Measurements from ENCODE around the gene SGMS2. TPM values are rescaled to one million over a fixed set of nuclear protein-coding genes. Genes with fewer than 3 reads are reported as not detected.

SGMS2 gene
- total RNA-seq, 1 experiment from 2014 or later: 0.72 TPM

- TF ChIP-seq KAT7 (CRISPR knock-in tag; IDR thresholded peaks at IDR 0.05; ENCODE audit: borderline replicate concordance) (no peak), GRHL2 (CRISPR knock-in tag; IDR thresholded peaks at IDR 0.05; ENCODE audit: insufficient replicate concordance, severe bottlenecking) (no peak), ZNF121 (CRISPR knock-in tag; IDR thresholded peaks at IDR 0.05) (no peak), IRF2 (CRISPR knock-in tag; IDR thresholded peaks at IDR 0.05; ENCODE audit: borderline replicate concordance, low read depth) (no peak), HMGA2 (CRISPR knock-in tag; IDR thresholded peaks at IDR 0.05) (no peak), ETV6 (CRISPR knock-in tag; IDR thresholded peaks at IDR 0.05) (no peak), PRDM15 (CRISPR knock-in tag; IDR thresholded peaks at IDR 0.05) (no peak), NFATC4 (CRISPR knock-in tag; IDR thresholded peaks at IDR 0.05) (no peak), TEAD4 (CRISPR knock-in tag; IDR thresholded peaks at IDR 0.05) (no peak), ZNF396 (CRISPR knock-in tag; IDR thresholded peaks at IDR 0.05; ENCODE audit: borderline replicate concordance) (no peak), MLX (CRISPR knock-in tag; IDR thresholded peaks at IDR 0.05) (no peak)
- TF ChIP-seq, protein P1, sequence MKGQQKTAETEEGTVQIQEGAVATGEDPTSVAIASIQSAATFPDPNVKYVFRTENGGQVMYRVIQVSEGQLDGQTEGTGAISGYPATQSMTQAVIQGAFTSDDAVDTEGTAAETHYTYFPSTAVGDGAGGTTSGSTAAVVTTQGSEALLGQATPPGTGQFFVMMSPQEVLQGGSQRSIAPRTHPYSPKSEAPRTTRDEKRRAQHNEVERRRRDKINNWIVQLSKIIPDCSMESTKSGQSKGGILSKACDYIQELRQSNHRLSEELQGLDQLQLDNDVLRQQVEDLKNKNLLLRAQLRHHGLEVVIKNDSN (CRISPR knock-in tag; IDR thresholded peaks at IDR 0.05): no peak
These were observed 18.5 kb upstream of the SGMS2 start (continued) for GRCh38 chr4:107806196-107806595.

DNA sequence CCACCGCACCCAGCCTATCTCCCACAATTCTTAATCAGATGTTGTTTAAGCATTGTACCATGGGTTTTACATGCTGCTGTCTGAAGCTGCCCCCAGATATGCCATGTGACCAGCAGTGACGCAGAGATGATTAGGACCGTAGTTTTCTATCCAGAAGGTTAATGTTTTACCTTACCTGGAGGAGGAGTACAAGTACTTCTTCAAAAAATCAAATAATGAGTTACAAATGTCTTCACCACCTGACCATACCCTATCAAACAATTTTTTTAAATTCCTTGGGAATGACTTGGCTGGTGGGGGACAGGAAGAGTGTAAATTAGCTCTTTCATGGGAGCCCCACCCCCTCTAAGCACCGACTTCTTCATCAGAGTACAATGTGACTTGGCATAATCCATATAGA lies 16.2 kb upstream of the SGMS2 start:
- H3K27ac Mint-ChIP-seq: no peak overlapping the region
- H3K9me3 Mint-ChIP-seq: peaks cover 3% of the 10 kb centered on the region; the same call in 1 of the 2 replicates
- no peak for ATAC-seq

More for the DNA sequence above, 16.2 kb upstream of the SGMS2 start:
- TF ChIP-seq, protein P2, sequence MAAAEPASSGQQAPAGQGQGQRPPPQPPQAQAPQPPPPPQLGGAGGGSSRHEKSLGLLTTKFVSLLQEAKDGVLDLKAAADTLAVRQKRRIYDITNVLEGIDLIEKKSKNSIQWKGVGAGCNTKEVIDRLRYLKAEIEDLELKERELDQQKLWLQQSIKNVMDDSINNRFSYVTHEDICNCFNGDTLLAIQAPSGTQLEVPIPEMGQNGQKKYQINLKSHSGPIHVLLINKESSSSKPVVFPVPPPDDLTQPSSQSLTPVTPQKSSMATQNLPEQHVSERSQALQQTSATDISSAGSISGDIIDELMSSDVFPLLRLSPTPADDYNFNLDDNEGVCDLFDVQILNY (CRISPR knock-in tag; IDR thresholded peaks at IDR 0.05): no peak
- TF ChIP-seq ZNF219 (CRISPR knock-in tag; IDR thresholded peaks at IDR 0.05; ENCODE audit: borderline replicate concordance) (no peak), NFATC4 (CRISPR knock-in tag; IDR thresholded peaks at IDR 0.05) (no peak), GABPB1 (CRISPR knock-in tag; IDR thresholded peaks at IDR 0.05) (no peak), PRRX2 (CRISPR knock-in tag; IDR thresholded peaks at IDR 0.05) (no peak)
- TF ChIP-seq, protein P3, sequence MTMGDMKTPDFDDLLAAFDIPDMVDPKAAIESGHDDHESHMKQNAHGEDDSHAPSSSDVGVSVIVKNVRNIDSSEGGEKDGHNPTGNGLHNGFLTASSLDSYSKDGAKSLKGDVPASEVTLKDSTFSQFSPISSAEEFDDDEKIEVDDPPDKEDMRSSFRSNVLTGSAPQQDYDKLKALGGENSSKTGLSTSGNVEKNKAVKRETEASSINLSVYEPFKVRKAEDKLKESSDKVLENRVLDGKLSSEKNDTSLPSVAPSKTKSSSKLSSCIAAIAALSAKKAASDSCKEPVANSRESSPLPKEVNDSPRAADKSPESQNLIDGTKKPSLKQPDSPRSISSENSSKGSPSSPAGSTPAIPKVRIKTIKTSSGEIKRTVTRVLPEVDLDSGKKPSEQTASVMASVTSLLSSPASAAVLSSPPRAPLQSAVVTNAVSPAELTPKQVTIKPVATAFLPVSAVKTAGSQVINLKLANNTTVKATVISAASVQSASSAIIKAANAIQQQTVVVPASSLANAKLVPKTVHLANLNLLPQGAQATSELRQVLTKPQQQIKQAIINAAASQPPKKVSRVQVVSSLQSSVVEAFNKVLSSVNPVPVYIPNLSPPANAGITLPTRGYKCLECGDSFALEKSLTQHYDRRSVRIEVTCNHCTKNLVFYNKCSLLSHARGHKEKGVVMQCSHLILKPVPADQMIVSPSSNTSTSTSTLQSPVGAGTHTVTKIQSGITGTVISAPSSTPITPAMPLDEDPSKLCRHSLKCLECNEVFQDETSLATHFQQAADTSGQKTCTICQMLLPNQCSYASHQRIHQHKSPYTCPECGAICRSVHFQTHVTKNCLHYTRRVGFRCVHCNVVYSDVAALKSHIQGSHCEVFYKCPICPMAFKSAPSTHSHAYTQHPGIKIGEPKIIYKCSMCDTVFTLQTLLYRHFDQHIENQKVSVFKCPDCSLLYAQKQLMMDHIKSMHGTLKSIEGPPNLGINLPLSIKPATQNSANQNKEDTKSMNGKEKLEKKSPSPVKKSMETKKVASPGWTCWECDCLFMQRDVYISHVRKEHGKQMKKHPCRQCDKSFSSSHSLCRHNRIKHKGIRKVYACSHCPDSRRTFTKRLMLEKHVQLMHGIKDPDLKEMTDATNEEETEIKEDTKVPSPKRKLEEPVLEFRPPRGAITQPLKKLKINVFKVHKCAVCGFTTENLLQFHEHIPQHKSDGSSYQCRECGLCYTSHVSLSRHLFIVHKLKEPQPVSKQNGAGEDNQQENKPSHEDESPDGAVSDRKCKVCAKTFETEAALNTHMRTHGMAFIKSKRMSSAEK (CRISPR knock-in tag; IDR thresholded peaks at IDR 0.05; ENCODE audit: borderline replicate concordance): no peak
- TF ChIP-seq, protein P4, sequence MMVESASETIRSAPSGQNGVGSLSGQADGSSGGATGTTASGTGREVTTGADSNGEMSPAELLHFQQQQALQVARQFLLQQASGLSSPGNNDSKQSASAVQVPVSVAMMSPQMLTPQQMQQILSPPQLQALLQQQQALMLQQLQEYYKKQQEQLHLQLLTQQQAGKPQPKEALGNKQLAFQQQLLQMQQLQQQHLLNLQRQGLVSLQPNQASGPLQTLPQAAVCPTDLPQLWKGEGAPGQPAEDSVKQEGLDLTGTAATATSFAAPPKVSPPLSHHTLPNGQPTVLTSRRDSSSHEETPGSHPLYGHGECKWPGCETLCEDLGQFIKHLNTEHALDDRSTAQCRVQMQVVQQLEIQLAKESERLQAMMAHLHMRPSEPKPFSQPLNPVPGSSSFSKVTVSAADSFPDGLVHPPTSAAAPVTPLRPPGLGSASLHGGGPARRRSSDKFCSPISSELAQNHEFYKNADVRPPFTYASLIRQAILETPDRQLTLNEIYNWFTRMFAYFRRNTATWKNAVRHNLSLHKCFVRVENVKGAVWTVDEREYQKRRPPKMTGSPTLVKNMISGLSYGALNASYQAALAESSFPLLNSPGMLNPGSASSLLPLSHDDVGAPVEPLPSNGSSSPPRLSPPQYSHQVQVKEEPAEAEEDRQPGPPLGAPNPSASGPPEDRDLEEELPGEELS (CRISPR knock-in tag; IDR thresholded peaks at IDR 0.05): no peak
- POLR2A ChIA-PET: no interaction called here
- H3K4me1 Mint-ChIP-seq: no peaks in the 10 kb centered on the region
- no peak overlapping the region for H3K4me3 Mint-ChIP-seq
- CTCF ChIA-PET: no interaction called here
- H3K27me3 Mint-ChIP-seq (ENCODE audit: low read depth): peaks cover 22% of the 10 kb centered on the region
- H3K36me3 Mint-ChIP-seq: no peaks in the 10 kb centered on the region
- no peak for DNase-seq (ENCODE audit: low spot score)
